GM19043 (cell line): ENCODE results near the gene TPST2.

ENCODE experiments used
- ATAC-seq: cut with Tn5 transposase; IDR thresholded peaks from one replicate; pipeline ENCODE4 v1.9.1; 2021; ENCODE audit warnings: low read depth; ENCODE audit not compliant: unreplicated experiment

Gene TPST2

GRCh38 chr22:26612652-26613051, 22.7 kb upstream of the TPST2 start:
- ATAC-seq: no peak

DNA sequence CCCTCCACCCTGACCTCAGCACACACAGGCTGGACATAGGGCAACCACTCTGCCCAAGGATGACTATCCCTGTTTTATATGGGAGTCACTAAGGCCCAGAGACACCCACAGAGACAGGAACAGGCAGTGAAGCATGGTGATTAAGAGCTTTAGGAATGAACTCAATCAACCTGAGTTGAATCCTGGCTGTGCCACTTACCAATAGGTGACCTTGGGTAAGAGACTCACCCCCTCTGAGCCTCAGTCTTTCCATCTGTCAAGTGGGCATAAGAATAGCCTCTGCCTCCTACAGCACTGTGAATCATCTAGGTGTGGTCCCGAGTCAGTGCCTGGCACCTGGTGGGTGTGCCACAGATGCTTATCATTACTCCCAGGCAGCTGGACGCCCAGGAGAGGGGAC, 21.1 kb upstream of the TPST2 start:
- no peak for ATAC-seq

DNA sequence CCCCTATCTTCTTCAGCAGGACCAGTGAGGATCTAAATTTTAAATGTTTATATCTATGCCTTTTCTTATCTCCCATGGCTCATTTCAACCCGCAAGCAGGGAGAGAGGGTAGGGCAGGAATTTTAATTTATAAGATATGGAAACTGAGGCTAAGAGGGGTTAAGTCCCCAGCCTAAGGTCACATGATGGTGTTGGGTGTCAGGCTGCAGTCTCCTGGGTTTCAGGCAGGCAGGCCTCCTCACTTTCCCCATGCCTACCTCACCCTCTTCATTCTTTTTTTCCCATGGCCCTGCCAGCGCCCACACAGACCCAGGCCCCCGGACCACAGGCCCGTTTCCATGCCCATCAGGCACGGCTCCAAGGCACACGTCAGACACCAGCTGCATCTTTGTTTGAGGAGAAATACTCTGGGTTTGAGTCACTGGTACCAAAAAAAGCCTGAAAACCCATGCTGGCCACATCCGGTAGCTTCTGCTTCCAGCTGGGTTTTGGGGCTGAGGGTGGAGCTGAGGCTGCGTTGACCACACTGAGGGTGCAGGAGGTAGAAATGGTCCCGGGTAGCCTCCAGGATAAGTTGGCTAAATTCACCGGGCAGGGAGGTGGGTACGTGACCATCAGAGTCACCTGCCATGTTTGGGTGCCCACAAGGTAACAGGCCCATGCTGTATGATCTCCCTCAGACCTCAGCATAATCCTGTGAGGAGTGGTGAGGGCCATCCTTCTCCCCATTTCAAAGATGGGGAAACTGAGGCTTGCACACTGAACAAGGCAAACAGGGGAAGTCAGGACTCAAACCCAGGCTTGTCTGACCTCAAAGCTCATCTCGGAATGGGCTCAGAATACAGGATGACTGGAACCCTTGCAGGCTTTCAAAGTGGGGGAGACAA, 20.4 kb upstream of the TPST2 start:
- ATAC-seq: peak; percentile 78

DNA sequence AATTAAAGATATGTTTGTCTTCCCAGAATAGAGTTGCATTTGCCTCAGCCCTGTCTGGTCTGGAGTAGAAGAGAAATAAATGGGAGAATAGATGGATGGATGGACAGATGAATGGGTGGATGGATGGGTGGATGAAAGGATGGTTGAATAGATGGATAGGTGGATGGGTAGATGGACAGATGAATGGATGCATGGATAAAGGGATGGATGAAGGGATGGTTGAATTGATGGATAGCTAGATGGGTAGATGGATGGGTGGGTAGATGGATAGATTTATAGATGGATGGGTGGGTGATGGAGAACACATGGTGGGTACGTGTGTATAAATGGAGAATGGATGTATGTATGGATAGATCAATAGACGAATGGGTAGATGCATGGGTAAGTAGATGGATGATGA, 19.4 kb upstream of the TPST2 start:
- no peak for ATAC-seq

DNA sequence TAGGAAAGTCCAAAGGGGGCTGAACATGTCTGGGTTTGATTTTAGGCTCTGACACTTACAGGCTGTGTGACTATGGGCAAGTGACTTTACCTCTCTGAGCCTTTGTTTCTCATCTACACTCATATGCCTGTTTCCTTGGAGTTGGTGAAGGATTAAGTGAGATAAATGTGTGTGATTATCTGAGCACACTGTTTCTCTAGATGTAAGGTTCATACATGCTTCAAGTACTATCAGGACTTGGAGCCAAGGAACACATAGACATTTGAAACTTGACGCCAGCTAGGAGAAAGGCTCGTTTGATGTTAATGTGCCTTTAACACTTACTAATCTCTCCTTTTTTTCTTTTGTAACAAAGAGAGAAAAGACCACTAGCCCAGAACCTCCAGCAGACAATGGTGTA, 18.2 kb upstream of the TPST2 start:
- no peak for ATAC-seq

GRCh38 chr22:26606611-26607010, 16.7 kb upstream of the TPST2 start:
- no peak for ATAC-seq

DNA sequence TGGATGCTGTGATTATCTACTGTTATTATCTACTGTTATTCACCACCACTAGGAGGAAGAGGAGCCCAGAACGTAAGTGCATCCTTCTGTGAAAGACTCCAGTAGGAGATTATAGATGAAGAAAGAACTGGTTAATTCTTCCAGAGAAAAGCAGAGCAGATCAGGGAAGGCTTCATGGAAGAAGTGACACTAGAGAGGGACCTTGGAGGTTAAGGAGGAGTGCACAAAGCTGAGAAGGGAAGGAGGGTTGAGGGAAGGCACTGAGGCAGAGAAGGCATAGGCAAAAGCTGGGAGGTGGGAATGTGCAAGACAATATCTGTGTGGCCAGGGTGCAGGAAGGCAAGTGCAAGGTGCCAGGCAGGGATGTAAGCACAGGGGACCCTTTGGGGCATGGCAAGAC, 14.4 kb upstream of the TPST2 start:
- no peak for ATAC-seq

GRCh38 chr22:26602127-26602526, 12.2 kb upstream of the TPST2 start:
- ATAC-seq: no peak

DNA sequence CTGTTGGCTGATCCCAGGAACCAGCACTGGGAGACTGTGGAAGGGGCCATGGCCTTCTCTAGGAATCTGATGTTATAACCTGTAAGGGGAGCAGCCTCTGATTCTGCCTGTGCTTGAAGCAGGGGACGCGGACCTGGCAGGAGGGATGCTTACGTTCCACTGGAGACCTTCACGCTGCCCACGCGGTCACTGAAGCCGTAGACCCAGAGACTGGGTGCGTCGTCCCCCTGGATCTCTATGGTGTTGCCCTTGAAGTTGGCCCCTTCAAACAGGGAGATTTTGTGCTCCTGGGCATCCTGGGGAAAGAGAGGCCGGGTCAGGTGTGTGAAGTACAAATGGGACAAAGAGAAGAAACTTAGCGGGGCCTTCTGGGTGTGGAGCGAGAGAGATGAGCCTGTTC, 11.8 kb upstream of the TPST2 start:
- ATAC-seq: no peak

DNA sequence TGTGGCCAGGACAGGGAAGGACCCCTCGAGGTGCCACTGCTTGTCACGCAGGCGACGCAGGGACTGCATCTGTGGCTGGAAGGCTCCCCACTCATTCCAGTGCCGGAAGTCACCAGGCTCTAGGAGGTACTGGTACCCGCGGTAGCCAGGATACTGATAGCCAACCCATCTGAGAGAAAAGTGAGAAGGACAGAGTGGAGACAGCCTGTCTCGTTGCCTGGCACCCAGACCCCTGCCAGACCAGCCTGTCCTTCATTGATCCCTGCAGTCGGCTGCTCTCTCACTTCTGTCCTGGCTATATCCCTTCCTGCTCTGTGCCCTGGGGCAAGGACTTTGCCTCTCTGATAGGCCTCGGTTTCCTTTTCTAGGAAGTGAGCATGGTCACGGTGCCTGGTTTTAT, 9.6 kb upstream of the TPST2 start:
- ATAC-seq: no peak

DNA sequence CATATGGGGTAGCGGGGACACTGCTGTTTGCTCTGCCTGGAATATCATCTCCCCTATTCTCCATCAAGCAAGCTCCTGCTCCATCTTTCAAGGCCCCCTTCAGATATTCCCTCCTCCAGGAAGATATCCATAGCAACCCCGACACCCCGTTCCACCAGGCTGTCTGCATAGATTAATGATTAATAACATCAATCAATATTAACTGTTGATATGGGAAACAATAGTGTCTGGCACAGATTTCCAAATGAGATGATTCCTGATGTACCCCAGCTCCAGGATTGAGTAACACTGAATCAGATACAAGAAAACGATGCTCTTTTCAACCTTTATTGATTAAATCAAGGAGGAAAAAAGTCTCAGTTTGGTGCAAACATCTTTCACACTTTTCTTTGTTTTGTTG, 7.5 kb upstream of the TPST2 start:
- no peak for ATAC-seq

- ATAC-seq: no peak
Observed at GRCh38 chr22:26597026-26597425, 7.1 kb upstream of the TPST2 start.

DNA sequence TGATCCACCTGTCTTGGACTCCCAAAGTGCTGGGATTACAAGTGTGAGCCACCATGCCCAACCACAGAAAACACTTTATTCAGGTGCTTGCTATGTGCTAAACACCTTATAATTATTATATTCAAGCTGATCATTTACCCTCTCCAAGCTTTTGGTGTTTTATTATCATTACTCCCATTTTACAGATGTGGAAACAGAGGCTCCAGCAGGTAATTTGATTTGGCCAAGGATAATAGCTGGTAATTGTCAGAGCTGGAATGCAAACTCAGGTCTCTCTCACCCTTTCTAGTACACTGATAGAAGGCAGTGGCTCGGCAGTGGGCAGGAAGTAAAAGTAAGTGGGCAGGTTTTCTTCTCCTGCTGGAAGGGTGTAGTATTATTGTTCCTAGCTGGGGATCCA, 3.8 kb upstream of the TPST2 start:
- no peak for ATAC-seq

DNA sequence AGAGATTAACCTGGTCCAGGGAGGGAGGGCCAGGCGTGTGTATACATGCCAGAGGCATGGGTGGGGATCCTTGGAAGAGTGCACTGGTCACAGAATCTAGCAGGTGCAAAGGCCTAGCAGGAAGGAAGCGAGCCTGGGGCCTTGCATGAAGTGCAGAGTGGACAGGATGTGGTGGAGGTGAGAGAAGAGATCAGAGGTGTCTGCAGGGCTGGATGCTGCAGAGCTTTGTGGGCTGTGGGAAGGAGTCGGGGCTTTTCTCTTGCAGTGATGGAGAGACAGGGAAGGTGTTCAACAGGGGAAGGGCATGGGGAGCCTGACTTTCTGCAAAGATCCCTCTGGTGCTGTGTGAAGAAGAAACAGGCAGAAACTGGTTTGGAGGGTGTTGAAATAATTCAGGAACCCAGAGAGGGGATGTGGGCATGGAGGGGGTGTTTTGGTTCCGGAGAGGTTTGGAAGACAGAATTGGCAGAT, 2.5 kb upstream of the TPST2 start:
- peak; percentile 63 for ATAC-seq

GRCh38 chr22:26589367-26589844, 526 bp downstream of the TPST2 start:
- ATAC-seq: peak; percentile 9

- ATAC-seq: no peak
Observed at GRCh38 chr22:26588729-26589366, 1.1 kb downstream of the TPST2 start.

GRCh38 chr22:26587991-26588613, 1.8 kb downstream of the TPST2 start:
- no peak for ATAC-seq

GRCh38 chr22:26586556-26587325, 3.2 kb downstream of the TPST2 start:
- ATAC-seq: no peak

DNA sequence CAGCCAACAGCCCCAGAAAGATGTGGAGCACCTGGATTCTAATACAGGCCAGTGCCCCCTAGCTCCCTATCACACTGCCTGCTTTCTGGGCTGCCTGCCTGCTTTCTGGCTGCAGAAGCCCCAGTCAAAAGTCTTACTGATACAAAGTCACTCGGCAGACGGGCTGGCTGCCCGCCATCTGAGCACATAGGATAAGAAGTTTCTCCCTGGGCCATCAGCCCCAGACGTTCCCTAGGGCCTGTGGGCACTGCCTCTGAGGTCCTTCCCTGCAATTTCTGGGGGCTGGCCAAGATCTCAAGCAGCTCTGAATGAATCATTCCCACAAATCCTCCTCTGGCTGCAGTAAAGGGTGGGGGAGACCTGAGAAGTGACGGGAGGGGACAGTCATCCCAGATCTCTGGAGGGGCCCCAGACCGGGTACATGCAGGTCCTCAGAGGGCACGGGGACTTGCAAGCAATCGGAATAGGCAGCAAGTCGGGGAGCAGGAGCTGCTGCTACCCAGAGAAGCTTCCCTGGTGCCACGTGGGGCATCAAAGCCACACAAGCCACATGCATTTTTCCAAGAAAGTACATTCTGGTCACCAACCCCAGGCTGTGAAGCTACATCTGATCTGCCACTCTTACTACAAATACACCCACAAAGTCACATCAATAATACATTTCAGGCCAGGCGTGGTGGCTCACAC, 4.7 kb downstream of the TPST2 start:
- ATAC-seq: no peak

DNA sequence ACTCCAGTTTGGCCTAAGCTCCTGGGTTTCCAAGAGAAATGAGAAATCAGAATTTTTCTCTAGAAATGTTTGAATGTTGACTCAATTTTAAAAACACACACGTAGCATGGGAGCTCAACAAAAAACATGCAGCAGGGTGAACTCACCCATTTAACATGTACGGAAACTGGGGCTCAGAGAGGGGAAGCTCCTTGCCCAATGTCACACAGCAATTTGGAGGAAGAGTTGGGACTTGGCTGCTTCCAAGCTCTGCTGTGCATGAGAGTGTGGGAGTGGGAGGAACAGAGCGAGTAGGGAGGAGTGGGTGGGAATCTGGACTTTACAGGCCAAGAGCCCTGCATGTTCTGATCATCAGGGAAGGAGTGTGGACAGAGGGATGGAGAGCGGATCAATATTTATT, 5.9 kb downstream of the TPST2 start:
- no peak for ATAC-seq
